ENCODE measurements around the gene SLC43A2. TPM values are rescaled to one million over a fixed set of nuclear protein-coding genes. Genes with fewer than 3 reads are reported as not detected.

Gene SLC43A2
- total RNA-seq, 1 experiment from 2014 or later, result 6.8 TPM

DNA sequence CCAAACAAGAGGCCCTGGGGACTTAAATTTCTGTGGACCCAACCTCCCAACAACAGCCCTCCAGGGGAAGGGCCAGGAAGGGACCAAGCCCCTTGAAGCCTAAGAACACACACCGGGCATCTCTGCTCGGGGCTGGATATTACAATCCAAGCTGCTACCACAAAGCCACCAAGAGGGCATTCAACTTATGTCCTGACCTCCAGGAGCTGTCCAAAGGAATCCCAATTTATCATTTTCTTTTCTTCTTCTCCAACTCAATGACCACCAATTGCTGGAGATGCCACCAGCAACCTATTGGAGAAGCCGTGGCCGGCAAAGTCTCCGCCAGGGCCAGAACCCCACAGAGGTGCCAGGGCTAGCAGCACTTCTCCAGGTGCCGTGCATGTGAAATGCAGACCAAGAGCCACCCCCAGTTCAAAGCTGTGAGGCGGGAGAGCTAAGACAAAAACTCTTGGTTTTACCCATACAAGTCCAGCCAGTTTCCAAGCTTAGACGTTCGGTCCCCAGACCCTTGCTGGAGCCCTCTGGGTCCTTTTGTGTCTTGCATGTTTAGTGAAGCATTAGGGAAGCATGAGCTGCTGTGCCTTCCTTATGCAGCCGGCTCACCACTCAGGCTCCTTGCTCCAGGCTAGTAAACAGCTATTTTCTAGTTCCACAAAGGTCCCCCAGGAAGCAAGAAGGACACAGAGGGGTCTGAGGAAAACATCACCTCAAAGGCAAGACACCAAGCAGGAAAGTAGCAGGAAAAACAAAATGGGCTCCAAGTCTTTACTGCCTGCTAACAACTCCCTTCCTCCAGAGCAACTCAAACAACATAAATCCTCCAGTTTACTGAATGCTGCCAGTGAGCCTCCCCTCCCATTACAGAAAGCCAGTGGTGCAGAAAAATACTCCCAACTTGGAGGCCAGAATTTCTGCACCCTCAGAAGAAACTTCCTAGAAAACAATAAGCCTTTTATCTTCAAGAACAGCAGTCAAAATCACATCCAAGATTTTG is 69.3 kb downstream of the SLC43A2 start:
- POLR2A ChIA-PET (ENCODE audit: unreplicated experiment), result no interaction called here
- H3K4me1 ChIP-seq (replicated peaks; ENCODE audit: insufficient read depth), result peaks cover 17% of the 10 kb centered on the region
- no peak overlapping the region for H2AFZ ChIP-seq
- no peak overlapping the region for H3K4me2 ChIP-seq
- DNase-seq, result no peak
- H3K9me3 ChIP-seq (ENCODE audit: insufficient read depth, low read depth), result no peaks in the 10 kb centered on the region
- no peaks in the 10 kb centered on the region for H3K27me3 ChIP-seq (ENCODE audit: insufficient read depth, low read depth)
- peaks cover 48% of the 10 kb centered on the region for H3K79me2 ChIP-seq (ENCODE audit: low read depth)
- H3F3A ChIP-seq (ENCODE audit: insufficient read depth, low read depth), result peaks cover 24% of the 10 kb centered on the region; the same call in 1 of the 2 replicates
- intact Hi-C loops (cut with micrococcal nuclease; ENCODE audit: unreplicated experiment), result no loop called here
- 0 out of 2 replicates have a peak, but pooled peaks cover 9% of the 10 kb centered on the region for H3K36me3 ChIP-seq (ENCODE audit: low read depth)
- H3K4me3 ChIP-seq, result no peak overlapping the region
- no peaks in the 10 kb centered on the region for H3K9me2 ChIP-seq (ENCODE audit: insufficient read depth)
- CTCF ChIA-PET, result no interaction called here
- no TSS peak for BruUV-seq (replicated peaks)
- H3K27ac ChIP-seq, result no peak overlapping the region
- peaks cover 52% of the 10 kb centered on the region for H4K20me1 ChIP-seq (ENCODE audit: insufficient read depth)
- no peak for TF ChIP-seq EZH2 (IDR thresholded peaks at IDR 0.05; ENCODE audit: low read depth)
- TF ChIP-seq, protein P1, sequence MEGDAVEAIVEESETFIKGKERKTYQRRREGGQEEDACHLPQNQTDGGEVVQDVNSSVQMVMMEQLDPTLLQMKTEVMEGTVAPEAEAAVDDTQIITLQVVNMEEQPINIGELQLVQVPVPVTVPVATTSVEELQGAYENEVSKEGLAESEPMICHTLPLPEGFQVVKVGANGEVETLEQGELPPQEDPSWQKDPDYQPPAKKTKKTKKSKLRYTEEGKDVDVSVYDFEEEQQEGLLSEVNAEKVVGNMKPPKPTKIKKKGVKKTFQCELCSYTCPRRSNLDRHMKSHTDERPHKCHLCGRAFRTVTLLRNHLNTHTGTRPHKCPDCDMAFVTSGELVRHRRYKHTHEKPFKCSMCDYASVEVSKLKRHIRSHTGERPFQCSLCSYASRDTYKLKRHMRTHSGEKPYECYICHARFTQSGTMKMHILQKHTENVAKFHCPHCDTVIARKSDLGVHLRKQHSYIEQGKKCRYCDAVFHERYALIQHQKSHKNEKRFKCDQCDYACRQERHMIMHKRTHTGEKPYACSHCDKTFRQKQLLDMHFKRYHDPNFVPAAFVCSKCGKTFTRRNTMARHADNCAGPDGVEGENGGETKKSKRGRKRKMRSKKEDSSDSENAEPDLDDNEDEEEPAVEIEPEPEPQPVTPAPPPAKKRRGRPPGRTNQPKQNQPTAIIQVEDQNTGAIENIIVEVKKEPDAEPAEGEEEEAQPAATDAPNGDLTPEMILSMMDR (conservative IDR thresholded peaks at IDR 0.05), result no peak

DNA sequence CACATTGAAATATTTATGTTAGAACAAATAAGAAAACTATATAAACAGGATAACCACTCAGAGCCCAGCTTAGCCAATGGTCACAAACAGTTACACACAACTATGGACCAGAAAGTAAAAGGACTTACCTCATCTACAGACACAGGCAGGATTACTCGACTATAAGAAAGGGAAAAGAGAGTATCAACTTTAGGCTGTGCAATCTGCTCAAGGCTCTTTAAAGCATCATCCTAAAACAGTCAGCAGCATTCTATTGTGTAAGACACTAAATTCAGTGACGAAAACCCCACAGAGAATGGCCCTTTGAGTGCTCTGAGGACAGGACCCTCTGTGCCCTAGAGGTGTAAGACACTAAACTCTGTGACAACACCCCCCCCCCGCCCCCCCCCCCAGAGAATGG is 70.2 kb downstream of the SLC43A2 start:
- no peak overlapping the region for H3K4me3 ChIP-seq
- BruUV-seq (replicated peaks), result no TSS peak
- H3F3A ChIP-seq (ENCODE audit: insufficient read depth, low read depth), result peaks cover 19% of the 10 kb centered on the region; the same call in 1 of the 2 replicates
- H3K79me2 ChIP-seq (ENCODE audit: low read depth), result peaks cover 55% of the 10 kb centered on the region
- H2AFZ ChIP-seq, result no peak overlapping the region
- CTCF ChIA-PET, result interaction anchor here (0.6 kb wide), 1 partner anchor 39 kb away, joined by 4 read pairs; no protein-coding TSS in a partner anchor
- H3K4me1 ChIP-seq (replicated peaks; ENCODE audit: insufficient read depth), result peaks cover 14% of the 10 kb centered on the region
- no peaks in the 10 kb centered on the region for H3K9me3 ChIP-seq (ENCODE audit: insufficient read depth, low read depth)
- peaks cover 60% of the 10 kb centered on the region for H4K20me1 ChIP-seq (ENCODE audit: insufficient read depth)
- no peak overlapping the region for H3K27ac ChIP-seq
- POLR2A ChIA-PET (ENCODE audit: unreplicated experiment), result no interaction called here
- no peaks in the 10 kb centered on the region for H3K9me2 ChIP-seq (ENCODE audit: insufficient read depth)
- no peak for DNase-seq
- TF ChIP-seq EZH2 (IDR thresholded peaks at IDR 0.05; ENCODE audit: low read depth), result no peak
- TF ChIP-seq, protein P1 (conservative IDR thresholded peaks at IDR 0.05), result no peak
- no peaks in the 10 kb centered on the region for H3K27me3 ChIP-seq (ENCODE audit: insufficient read depth, low read depth)
- no peak overlapping the region for H3K4me2 ChIP-seq
- intact Hi-C loops (cut with micrococcal nuclease; ENCODE audit: unreplicated experiment), result no loop called here
- 0 out of 2 replicates have a peak, but pooled peaks cover 13% of the 10 kb centered on the region for H3K36me3 ChIP-seq (ENCODE audit: low read depth)

DNA sequence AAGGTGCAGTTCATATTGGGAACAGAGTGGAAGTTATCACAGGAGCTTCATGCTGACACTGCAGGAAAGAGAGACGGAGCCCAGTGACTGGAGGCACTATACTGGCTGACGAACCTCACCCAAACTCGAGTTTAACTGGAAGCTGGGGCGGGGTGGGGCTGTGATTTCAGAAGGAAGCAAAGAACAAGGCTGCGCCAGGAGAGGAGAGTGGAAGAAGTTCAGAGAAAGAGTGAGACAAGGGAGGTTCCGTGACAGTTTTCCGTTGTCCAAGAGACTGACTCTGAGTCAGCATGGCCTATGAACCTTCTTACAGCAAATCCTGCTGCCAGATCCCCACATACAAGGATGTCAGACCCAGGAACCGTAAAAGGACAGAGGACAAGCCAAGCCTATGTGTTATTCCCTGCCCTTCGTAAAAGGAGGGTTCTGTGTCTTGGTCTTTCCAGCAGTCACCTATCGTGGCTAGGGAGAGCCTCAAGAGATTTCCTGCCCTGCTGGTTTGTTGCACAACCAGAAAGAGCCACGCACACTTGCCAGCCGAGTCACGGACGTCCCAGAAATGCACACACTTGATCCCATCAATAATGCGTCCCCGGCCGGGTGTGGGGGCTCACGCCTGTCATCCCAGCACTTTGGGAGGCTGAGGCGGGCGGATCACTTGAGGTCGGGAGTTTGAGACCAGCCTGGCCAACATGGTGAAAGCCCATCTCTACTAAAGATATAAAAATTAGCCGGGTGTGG is 71.1 kb downstream of the SLC43A2 start:
- Histone ChIP-seq H4K20me1 (ENCODE audit: insufficient read depth) (peaks cover 65% of the 10 kb centered on the region), H3K27ac (no peak overlapping the region), H3K36me3 (ENCODE audit: low read depth) (peaks cover 17% of the 10 kb centered on the region; the same call in 1 of the 2 replicates), H3K27me3 (ENCODE audit: insufficient read depth, low read depth) (no peaks in the 10 kb centered on the region), H3K9me3 (ENCODE audit: insufficient read depth, low read depth) (no peaks in the 10 kb centered on the region), H3K9me2 (ENCODE audit: insufficient read depth) (no peaks in the 10 kb centered on the region), H3K79me2 (ENCODE audit: low read depth) (peaks cover 55% of the 10 kb centered on the region), H3K4me3 (no peak overlapping the region), H3K4me2 (no peak overlapping the region), H2AFZ (no peak overlapping the region), H3K4me1 (replicated peaks; ENCODE audit: insufficient read depth) (peaks cover 10% of the 10 kb centered on the region; the same call in 1 of the 2 replicates), H3F3A (ENCODE audit: insufficient read depth, low read depth) (peaks cover 23% of the 10 kb centered on the region)
- ChIA-PET POLR2A (ENCODE audit: unreplicated experiment) (no interaction called here), CTCF (no interaction called here)
- DNase-seq, result no peak
- intact Hi-C loops (cut with micrococcal nuclease; ENCODE audit: unreplicated experiment), result no loop called here
- BruUV-seq (replicated peaks), result no TSS peak
- TF ChIP-seq EZH2 (IDR thresholded peaks at IDR 0.05; ENCODE audit: low read depth), result no peak
- TF ChIP-seq, protein P1 (conservative IDR thresholded peaks at IDR 0.05), result no peak

Measured in PC-9 (cell line).